ENCODE measurements around the gene ALK.

ALK gene

DNA sequence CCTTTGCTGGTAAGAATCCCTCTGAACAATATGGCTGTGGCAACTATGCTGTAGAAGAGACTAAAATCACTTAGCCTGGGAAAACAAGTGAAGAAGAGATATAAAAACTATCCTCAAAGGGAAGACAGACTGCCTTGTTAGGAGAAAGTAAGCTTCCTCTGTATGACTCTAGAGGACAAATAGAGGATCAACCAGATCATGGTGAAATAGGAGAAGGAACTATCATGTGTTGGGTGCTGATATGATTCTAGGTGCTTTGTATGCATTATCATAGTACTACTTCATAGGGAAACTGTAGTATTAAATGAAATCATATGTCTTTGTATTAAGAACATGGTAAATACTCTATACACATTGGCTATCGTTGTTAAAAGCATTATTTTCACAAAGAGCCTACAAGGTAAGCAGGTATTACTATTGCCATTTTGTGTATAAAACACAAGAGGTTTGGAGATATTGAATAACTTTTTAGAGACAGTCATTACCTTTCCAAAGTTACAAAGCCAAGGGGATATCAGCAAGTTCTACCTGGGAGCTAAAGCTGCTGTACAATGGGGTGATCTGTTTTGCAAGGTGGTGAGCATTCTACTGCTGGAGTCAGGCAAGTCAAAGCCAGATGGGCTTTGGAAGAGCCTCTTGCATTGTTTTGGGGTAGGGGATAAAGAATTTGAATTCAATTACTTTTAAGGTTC lies 402.6 kb downstream of the ALK start:
- FAIRE-seq (no peak), DNase-seq (ENCODE audit: insufficient read length, low spot score) (no peak)
- TF ChIP-seq, protein P1, sequence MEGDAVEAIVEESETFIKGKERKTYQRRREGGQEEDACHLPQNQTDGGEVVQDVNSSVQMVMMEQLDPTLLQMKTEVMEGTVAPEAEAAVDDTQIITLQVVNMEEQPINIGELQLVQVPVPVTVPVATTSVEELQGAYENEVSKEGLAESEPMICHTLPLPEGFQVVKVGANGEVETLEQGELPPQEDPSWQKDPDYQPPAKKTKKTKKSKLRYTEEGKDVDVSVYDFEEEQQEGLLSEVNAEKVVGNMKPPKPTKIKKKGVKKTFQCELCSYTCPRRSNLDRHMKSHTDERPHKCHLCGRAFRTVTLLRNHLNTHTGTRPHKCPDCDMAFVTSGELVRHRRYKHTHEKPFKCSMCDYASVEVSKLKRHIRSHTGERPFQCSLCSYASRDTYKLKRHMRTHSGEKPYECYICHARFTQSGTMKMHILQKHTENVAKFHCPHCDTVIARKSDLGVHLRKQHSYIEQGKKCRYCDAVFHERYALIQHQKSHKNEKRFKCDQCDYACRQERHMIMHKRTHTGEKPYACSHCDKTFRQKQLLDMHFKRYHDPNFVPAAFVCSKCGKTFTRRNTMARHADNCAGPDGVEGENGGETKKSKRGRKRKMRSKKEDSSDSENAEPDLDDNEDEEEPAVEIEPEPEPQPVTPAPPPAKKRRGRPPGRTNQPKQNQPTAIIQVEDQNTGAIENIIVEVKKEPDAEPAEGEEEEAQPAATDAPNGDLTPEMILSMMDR (IDR thresholded peaks at IDR 0.05; ENCODE audit: insufficient read depth, missing control alignments), result no peak

DNA sequence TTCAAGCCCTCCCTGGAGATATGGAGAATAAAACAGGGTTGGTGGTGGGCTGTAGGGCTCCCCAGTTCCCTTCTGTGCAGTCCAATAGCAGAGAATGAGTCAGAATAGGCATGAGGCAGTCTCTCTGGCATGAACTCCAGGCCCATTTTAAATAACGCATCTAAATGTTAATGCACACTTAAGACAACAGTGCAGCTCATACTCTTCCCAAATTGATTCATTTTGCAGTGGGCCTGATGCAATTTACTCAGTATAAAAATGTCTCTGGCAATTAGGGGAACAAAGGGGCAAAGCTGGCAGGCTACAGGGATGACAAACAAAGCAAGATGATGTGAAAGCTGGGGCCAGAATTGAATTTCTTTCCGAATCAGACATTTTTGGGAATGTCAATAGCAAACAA lies 403.4 kb downstream of the ALK start:
- TF ChIP-seq, protein P1 (IDR thresholded peaks at IDR 0.05; ENCODE audit: insufficient read depth, missing control alignments), result no peak
- no peak for FAIRE-seq
- no peak for DNase-seq (ENCODE audit: insufficient read length, low spot score)

DNA sequence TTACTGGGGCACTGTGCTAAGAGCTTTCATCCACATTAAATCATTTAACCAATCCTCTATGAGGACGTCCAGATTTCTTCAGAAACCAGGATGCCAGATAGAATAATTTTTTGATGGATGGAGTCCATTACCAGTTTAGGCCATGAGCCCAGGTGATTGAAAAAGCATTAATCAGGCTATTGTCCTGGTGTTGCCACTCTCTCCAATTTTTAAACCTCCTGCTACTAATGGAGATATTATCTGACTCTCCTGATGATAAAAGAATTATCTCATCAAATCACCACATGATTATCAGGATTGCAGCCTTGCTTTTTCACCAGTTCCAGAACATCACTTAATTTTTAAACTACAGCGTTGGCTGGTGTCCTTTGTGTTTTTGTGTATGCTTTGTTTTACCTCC lies 404.0 kb downstream of the ALK start:
- FAIRE-seq, result no peak
- DNase-seq (ENCODE audit: insufficient read length, low spot score), result no peak
- TF ChIP-seq, protein P1 (IDR thresholded peaks at IDR 0.05; ENCODE audit: insufficient read depth, missing control alignments), result no peak

DNA sequence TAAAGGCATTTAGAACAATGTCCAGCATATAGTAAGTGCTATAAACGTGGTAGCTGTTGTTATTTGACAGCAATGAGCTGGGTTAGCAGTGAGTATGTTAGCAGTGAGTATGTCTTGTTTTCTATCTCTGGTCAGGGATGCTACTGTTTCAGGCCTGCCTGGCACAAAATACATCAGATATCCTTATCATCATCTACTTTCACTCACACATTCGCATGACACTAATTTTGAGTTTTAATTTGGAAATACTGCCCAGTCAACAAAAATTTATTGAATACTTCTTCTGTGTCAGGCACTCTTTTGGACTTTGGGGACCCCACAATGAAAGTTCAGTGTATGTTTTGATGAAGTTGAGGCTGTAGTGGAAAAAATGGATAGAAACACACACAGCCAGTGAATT lies 404.6 kb downstream of the ALK start:
- FAIRE-seq, result no peak
- TF ChIP-seq, protein P1 (IDR thresholded peaks at IDR 0.05; ENCODE audit: insufficient read depth, missing control alignments), result no peak

DNA sequence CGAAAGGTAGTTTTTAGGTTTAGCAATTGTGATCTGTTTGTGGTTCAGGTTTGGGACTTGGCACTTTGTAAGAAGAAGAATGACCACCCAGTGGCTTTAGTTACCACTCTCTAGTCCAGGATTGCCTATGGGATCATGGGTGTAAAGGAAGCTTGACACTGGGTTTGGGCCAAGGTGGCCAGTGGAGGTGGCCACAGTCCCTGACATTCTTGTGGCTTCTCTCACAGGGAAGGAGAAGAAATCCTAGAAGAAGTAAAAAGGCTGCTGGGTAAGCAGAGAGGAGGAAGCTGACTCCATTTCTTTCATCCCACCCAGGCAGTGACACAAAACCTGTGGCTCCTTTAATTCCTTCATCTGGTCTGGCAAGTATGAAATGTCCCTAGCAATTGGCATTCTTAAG lies 411.5 kb downstream of the ALK start:
- DNase-seq (ENCODE audit: insufficient read length, low spot score), result no peak
- TF ChIP-seq, protein P1 (IDR thresholded peaks at IDR 0.05; ENCODE audit: insufficient read depth, missing control alignments), result no peak
- FAIRE-seq, result no peak

More for the DNA sequence above, 404.6 kb downstream of the ALK start:
- no peak for DNase-seq (ENCODE audit: insufficient read length, low spot score)

DNA sequence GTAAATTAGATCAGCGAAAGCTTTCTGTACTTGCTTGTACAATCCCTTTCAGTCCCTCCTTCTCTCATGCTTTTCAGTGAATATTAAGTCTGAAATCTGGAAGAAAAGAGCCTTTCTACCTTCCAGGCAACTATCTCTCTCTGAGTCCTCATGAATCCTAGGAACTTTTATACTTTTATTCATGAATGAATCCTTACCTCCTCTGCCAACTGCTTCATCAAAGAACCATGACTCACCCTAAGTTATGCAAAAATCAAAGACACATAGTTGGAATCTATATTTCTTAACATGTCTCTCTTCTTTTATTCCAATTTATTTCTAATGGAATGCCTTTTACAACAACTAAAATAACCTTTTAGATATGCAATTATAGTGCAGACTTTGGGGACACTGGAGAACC lies 412.0 kb downstream of the ALK start:
- no peak for DNase-seq (ENCODE audit: insufficient read length, low spot score)
- TF ChIP-seq, protein P1 (IDR thresholded peaks at IDR 0.05; ENCODE audit: insufficient read depth, missing control alignments), result no peak
- FAIRE-seq, result no peak

DNA sequence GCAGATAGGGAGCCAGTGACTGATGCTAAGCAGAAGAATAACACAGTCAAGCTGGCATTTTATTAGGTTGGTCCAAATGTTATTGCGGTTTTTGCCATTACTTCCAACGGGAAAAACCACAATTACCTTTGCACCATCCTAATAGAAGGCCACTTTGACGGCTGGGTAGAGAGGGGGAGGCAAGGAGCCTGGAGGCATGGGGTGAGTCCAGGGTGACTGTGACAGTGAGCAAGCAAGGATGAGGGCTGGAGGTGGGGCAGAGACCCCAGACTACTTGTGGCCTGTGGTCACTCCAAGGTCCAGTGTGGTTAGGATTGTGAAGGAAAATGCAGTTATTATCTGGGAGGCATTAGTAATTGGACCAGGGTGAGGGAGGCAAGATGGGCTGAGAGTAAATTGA lies 416.6 kb downstream of the ALK start:
- no peak for FAIRE-seq
- TF ChIP-seq, protein P1 (IDR thresholded peaks at IDR 0.05; ENCODE audit: insufficient read depth, missing control alignments), result no peak
- DNase-seq (ENCODE audit: insufficient read length, low spot score), result no peak

Data from D721Med (cell line).